AML-193 (cell line): ENCODE results near the gene NPS.

Experiments used
- DNase-seq, 2 experiments: peaks; one replicate each; lab custom pipeline; 2025; lab: John Stamatoyannopoulos, UW

The NPS gene

GRCh38 chr10:127549009-127549408, at the start of gene NPS:
NPS (plus strand) TSS chr10:127549309; CDS start chr10:127549369, 60 bp downstream.
- DNase-seq = no peak

- no peak for DNase-seq
Measured at GRCh38 chr10:127500127-127500526, 49.0 kb upstream of the NPS start.

GRCh38 chr10:127506094-127506493, 43.0 kb upstream of the NPS start:
- DNase-seq = no peak

GRCh38 chr10:127522298-127522697, 26.8 kb upstream of the NPS start:
- no peak for DNase-seq

- DNase-seq = no peak
Measured at GRCh38 chr10:127523476-127523875, 25.6 kb upstream of the NPS start.

GRCh38 chr10:127524229-127524628, 24.9 kb upstream of the NPS start:
- no peak for DNase-seq

GRCh38 chr10:127524908-127525665, 24.0 kb upstream of the NPS start:
- no peak for DNase-seq

- DNase-seq = no peak
Measured at GRCh38 chr10:127525686-127526085, 23.4 kb upstream of the NPS start.

- no peak for DNase-seq
Measured at GRCh38 chr10:127526161-127526560, 22.9 kb upstream of the NPS start.

GRCh38 chr10:127527320-127527719, 21.8 kb upstream of the NPS start:
- no peak for DNase-seq

GRCh38 chr10:127527891-127528290, 21.2 kb upstream of the NPS start:
- no peak for DNase-seq

- DNase-seq = no peak
Measured at GRCh38 chr10:127532193-127532592, 16.9 kb upstream of the NPS start.

- DNase-seq = no peak
Measured at GRCh38 chr10:127532659-127533058, 16.4 kb upstream of the NPS start.

GRCh38 chr10:127534074-127534473, 15.0 kb upstream of the NPS start:
- no peak for DNase-seq

GRCh38 chr10:127534496-127534895, 14.6 kb upstream of the NPS start:
- DNase-seq = no peak

- no peak for DNase-seq
Measured at GRCh38 chr10:127535802-127536515, 13.2 kb upstream of the NPS start.

- no peak for DNase-seq
Measured at GRCh38 chr10:127536972-127537760, 11.9 kb upstream of the NPS start.

- no peak for DNase-seq
Measured at GRCh38 chr10:127537924-127538323, 11.2 kb upstream of the NPS start.

- no peak for DNase-seq
Measured at GRCh38 chr10:127548022-127548421, 1.1 kb upstream of the NPS start.

GRCh38 chr10:127550861-127551260, 1.8 kb downstream of the NPS start:
- DNase-seq = no peak

GRCh38 chr10:127552446-127552845, 3.3 kb downstream of the NPS start:
- DNase-seq = no peak

- DNase-seq = no peak
Measured at GRCh38 chr10:127553417-127553816, 4.3 kb downstream of the NPS start.

- no peak for DNase-seq
Measured at GRCh38 chr10:127556916-127557315, 7.8 kb downstream of the NPS start.
